GM19452 (cell line): Measurements from ENCODE around the gene IL31RA.

Experiments
- ATAC-seq: cut with Tn5 transposase; IDR thresholded peaks from one replicate; pipeline ENCODE4 v1.9.1; 2021; ENCODE audit not compliant: unreplicated experiment

Gene IL31RA

DNA sequence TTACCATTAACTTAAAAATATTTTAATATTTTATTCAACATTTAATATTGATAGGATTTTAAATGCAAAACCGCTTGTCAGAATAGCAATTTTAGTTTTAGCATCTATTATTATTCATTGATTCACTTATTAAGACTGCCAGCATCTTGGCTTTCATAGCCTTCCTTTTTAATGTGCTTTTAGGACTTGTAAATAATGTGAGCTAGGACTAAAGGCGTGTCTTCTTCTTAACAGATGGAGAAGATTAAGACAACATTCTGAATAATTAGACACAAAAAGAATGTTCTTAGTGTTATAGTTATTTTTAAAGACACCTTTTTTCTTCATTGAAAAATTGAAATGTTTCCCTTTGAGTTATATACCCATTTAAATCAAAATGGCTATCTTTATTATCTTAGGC lies 6.9 kb downstream of the IL31RA start:
- ATAC-seq, result no peak

- no peak for ATAC-seq
Observed at GRCh38 chr5:55860288-55860687, 9.1 kb downstream of the IL31RA start.

GRCh38 chr5:55860709-55861108 lies 9.6 kb downstream of the IL31RA start:
- ATAC-seq, result no peak

DNA sequence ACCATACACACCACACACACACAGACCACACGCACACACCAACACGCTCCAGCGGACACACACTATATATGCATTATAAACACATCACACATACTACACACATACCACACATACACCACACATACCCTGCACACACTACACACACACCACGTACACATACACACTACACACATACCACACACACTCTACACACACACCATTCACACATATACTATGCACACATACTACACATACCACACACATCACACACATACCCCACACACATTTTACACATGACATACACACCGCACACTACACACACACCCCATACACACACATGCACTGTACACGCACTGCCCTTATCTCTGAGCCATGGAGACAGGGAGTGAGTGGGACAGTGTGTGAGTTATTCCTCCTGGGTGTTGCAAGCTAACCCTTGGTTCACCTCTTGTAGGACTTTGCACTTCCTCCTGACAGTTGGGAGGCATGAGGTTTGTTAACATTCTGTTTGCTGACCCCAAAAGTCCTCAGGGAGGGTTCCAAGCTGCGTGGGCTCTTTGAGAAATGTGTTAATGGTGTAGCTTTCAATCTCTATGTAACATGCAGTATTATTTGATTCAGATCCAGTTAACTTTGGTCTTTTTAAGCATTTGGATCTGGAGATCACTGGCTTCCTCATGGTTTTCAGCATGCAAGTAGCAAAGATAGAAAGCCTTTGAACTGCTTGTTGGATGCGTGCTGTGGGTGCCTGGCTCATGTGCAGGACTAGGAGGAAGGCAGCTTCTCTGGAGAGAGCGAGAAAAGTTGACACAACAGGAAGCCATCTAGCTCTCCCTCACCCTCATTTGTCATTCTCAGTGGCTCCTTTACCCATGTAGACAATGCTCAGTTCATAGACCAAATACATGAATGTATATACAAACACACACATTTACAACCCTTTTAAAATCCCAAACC lies 13.7 kb downstream of the IL31RA start:
- ATAC-seq, result no peak

GRCh38 chr5:55865831-55866230 lies 14.7 kb downstream of the IL31RA start:
- ATAC-seq, result no peak

GRCh38 chr5:55866485-55866884 lies 15.3 kb downstream of the IL31RA start:
- ATAC-seq, result no peak

DNA sequence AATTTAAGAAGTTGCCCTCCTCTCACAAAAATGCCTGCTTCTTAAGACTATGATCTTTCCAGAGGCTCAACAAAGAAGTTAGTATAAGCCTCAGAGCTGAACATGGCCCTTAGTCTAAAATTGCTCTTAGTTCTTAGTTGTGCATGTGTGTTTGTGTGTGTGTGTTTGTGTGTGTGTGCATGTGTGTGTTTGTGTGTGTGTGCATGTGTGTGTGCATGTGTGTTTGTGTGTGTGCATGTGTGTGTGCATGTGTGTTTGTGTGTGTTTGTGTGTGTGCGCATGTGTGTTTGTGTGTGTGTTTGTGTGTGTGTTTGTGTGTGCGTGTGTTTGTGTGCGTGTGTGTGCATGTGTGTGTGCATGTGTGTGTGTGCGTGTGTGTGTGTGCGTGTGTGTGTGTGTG lies 15.8 kb downstream of the IL31RA start:
- no peak for ATAC-seq

- ATAC-seq, result no peak
Observed at GRCh38 chr5:55868846-55869245, 17.7 kb downstream of the IL31RA start.

GRCh38 chr5:55869847-55870246 lies 18.7 kb downstream of the IL31RA start:
- no peak for ATAC-seq

GRCh38 chr5:55873234-55873633 lies 22.1 kb downstream of the IL31RA start:
- no peak for ATAC-seq

DNA sequence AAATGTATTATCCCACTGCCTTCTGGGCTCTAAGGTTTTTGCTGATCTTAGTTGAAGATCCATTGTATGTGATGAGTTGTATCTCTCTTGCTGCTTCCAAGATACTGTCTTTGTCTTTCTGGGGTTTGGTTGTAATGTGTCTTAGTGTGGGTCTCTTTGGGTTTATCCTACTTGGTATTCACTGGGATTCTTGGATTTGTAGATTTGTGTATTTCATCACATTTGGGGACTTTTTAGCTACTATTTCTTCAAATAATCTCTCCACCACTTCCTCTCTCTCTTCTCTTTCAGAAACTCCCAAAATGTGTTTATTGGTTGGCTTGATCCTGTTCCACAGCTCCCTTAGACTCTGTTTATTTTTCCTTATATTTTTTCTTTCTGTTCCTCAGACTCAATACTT lies 26.5 kb downstream of the IL31RA start:
- no peak for ATAC-seq

DNA sequence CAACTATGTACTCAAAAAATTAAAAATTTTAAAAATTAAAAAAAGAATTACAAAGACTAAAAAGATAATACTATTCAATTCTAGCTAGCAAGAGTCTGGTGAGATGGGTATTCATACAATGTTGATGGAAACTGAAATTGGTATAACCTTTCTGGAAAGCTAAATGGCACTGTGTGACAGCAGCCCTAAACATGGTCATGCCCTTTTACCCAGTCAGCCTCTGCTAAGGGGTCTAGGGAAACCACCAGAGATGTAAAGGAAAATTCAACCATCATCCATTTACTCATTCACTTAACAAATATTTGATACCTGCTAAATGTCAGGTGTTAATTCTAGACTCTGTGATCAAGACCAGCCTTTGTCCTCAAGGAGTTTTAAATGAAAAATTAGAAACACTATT lies 29.3 kb downstream of the IL31RA start:
- ATAC-seq, result no peak

GRCh38 chr5:55885359-55885758 lies 34.2 kb downstream of the IL31RA start:
- no peak for ATAC-seq

GRCh38 chr5:55888205-55888604 lies 37.0 kb downstream of the IL31RA start:
- no peak for ATAC-seq

GRCh38 chr5:55892479-55892878 lies 41.3 kb downstream of the IL31RA start:
- no peak for ATAC-seq

- ATAC-seq, result no peak
Observed at GRCh38 chr5:55894135-55894534, 43.0 kb downstream of the IL31RA start.

- no peak for ATAC-seq
Observed at GRCh38 chr5:55895346-55895745, 44.2 kb downstream of the IL31RA start.

- ATAC-seq, result no peak
Observed at GRCh38 chr5:55896238-55896637, 45.1 kb downstream of the IL31RA start.

- ATAC-seq, result no peak
Observed at GRCh38 chr5:55896663-55897062, 45.5 kb downstream of the IL31RA start.

- no peak for ATAC-seq
Observed at GRCh38 chr5:55897206-55897894, 46.2 kb downstream of the IL31RA start.

GRCh38 chr5:55897905-55898304 lies 46.7 kb downstream of the IL31RA start:
- no peak for ATAC-seq

- ATAC-seq, result no peak
Observed at GRCh38 chr5:55899344-55899743, 48.2 kb downstream of the IL31RA start.
